Measurements from ENCODE around the gene RNF222.
"Not testable (repeated sequence)": the region's sequence is repeated elsewhere in the genome, so short reads cannot be mapped to it uniquely, and the experiment has no call there.

The RNF222 gene

DNA sequence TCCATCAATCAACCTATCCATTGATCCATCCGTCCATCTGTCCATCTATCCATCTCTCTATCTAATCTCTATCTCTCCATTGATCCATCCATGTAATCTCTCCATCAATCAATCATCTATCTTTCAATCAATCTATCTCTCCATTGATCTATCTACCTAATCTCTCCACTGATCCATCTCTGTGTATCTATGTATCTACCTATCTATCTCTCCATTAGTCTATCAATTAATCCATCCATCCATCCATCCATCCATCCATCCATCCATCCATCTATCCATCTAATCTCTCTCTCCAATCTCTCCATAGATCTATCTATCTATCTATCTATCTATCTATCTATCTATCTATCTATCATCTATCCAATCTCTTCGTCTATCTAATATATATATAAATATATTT, 3.5 kb upstream of the RNF222 start:
- no peak for DNase-seq (ENCODE audit: low spot score)
- H3K4me1 Mint-ChIP-seq (ENCODE audit: low read depth): no peaks in the 10 kb centered on the region
- H3K27ac Mint-ChIP-seq: no peak overlapping the region
- no peaks in the 10 kb centered on the region for H3K9me3 Mint-ChIP-seq
- no peaks in the 10 kb centered on the region for H3K36me3 Mint-ChIP-seq (ENCODE audit: low read depth)
- no peak overlapping the region for H3K4me3 Mint-ChIP-seq
- H3K27me3 Mint-ChIP-seq (ENCODE audit: low read depth): peaks cover 23% of the 10 kb centered on the region

DNA sequence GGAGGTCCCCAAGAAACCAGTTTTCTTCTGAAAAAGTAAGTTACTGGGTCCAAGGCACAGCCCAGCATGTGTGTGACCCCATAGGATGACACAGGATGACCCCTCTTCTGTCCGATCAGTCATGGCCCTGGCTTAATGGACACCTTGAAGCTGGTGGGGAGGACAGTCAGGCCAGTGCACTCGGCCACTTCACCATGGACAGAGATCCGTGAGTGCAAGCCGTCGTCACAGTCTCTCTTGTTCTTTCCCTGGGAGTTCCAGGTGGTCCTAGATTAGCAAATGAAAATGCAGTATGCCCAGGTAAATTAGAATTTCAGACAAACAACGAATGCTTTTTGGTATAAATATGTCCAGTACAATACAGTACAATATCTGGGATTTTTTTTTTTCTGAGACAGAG, 1.4 kb upstream of the RNF222 start:
- no peak overlapping the region for H3K27ac Mint-ChIP-seq
- H3K4me1 Mint-ChIP-seq (ENCODE audit: low read depth): peaks cover 4% of the 10 kb centered on the region
- H3K27me3 Mint-ChIP-seq (ENCODE audit: low read depth): peaks cover 39% of the 10 kb centered on the region
- no peak for DNase-seq (ENCODE audit: low spot score)
- no peak overlapping the region for H3K4me3 Mint-ChIP-seq
- H3K36me3 Mint-ChIP-seq (ENCODE audit: low read depth): no peaks in the 10 kb centered on the region
- H3K9me3 Mint-ChIP-seq: no peaks in the 10 kb centered on the region

DNA sequence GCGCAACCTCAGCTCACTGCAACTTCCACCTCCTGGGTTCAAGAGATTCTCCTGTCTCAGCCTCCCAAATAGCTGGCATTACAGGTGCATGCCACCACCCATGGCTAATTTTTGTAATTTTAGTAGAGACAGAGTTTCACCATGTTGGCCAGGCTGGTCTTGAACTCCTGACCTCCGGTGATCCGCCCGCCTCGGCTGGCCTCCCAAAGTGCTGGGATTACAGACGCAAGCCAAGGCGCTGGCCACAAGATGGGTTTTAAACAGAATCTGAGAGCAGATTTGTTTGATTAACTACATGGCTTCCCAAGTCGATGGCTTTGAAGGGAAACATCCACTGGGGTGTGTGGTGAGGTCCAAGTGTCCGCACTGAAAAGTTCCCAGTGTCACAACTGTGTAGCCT, 3.1 kb downstream of the RNF222 start:
- H3K27ac Mint-ChIP-seq; H3K36me3 Mint-ChIP-seq (ENCODE audit: low read depth): not testable (repeated sequence)

DNA sequence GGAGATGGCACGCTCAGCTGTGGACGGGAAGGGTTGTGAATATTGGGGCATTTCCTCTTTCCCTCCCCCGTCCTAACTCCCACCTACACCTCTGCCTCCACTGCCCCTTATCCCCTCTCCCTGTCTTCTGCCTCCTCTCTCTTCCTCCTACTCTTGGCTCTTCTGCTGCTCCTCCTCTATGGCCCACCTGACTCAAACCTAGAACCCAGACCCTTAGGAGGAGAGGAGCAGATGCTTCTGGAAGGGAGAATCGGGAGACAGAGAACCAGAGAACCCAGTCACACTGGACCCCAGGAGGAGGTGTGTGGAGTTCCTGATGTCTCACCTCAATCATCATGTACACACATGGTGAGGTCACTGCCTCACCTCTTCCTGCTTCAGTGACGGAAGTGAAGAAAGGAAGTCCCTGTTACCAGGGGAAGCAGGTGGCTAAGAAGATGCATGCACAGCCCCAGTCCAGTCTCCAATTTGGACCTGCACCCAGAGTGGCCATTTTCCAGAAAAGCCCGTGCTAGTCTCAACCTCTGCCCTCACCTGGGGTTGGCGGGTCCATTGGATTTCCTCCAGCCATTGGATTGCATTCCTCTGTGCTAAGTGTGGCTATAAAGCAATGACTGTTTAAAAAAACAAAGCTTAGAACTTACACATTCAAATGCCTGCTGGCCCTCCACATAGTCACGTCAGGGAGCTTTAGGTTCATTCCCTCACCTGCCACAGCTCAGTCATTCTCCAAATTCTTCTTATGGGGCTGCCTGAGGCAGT, 4.0 kb downstream of the RNF222 start:
- Mint-ChIP-seq H3K4me3 (no peak overlapping the region), H3K27me3 (ENCODE audit: low read depth) (peaks cover 34% of the 10 kb centered on the region), H3K4me1 (ENCODE audit: low read depth) (peaks cover 11% of the 10 kb centered on the region), H3K36me3 (ENCODE audit: low read depth) (peaks cover 3% of the 10 kb centered on the region), H3K27ac (peak overlapping the region; percentile 90), H3K9me3 (no peaks in the 10 kb centered on the region)
- no peak for DNase-seq (ENCODE audit: low spot score)

More for the DNA sequence above, 3.1 kb downstream of the RNF222 start:
- Mint-ChIP-seq H3K4me1 (ENCODE audit: low read depth) (peaks cover 11% of the 10 kb centered on the region), H3K27me3 (ENCODE audit: low read depth) (peaks cover 35% of the 10 kb centered on the region)
- not testable (repeated sequence) for DNase-seq (ENCODE audit: low spot score); H3K9me3 Mint-ChIP-seq; H3K4me3 Mint-ChIP-seq

DNA sequence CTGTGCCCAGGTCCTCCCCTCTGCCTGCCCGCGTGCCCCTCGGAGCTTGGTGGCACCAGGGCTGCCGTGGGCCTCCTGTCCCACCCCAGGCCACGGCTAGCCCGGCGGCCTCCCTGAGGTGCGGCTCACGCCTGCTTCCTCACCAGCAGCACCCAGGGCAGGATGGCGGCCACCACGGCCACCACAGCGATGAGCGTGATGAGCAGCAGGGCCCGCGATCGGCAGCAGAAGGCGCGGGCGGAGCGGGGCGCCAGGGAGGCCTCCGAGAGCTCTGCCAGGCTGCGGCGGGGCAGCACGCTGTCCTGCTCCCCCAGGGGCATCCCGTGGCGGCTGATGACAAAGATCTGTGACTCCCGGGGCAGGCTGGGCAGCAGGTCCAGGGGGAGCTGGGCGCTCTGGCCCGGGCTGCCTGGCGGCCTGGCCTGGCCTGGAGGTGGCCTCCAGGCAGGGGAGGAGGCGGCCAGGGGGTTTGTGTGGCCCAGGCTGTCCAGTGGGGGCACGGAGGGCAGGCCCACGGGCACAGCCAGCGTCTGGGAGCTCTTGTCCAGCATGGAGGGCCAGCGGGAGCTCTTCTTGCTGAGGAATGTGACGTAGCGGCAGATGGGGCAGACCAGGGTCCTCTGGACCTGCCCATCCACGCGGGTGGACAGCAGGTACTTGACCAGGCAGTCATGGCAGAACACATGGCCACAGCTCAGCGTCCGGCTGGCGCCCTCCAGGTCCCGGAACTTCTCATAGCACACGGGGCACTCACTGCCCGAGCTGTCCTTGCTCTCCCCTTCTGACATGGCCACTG, 4.8 kb downstream of the RNF222 start:
- peaks cover 3% of the 10 kb centered on the region for H3K36me3 Mint-ChIP-seq (ENCODE audit: low read depth)
- H3K4me1 Mint-ChIP-seq (ENCODE audit: low read depth): peaks cover 13% of the 10 kb centered on the region
- DNase-seq (ENCODE audit: low spot score): no peak
- H3K4me3 Mint-ChIP-seq: no peak overlapping the region
- H3K9me3 Mint-ChIP-seq: no peaks in the 10 kb centered on the region
- peaks cover 27% of the 10 kb centered on the region for H3K27me3 Mint-ChIP-seq (ENCODE audit: low read depth)
- H3K27ac Mint-ChIP-seq: no peak overlapping the region

DNA sequence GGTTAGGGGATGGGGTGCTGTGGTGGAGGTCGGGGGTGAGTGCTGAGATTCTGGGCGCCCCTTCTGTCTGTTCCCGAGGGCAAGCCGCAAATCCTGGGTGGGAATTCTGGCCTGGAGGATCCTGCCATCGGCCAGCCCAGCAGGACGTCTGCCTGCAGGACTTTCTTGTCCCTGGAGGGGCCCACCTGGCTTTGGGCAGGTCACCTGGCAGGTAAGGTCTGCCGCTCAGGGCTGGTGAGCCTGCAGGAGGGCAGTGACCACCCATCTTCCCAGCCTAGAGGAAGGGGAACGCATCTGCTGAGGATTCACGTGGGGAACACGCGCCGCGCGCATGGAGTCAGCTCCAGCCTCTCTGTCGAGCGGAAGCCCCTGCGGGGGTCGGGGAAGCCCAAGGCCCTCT, 5.4 kb downstream of the RNF222 start:
- DNase-seq (ENCODE audit: low spot score): no peak
- no peaks in the 10 kb centered on the region for H3K9me3 Mint-ChIP-seq

DNA sequence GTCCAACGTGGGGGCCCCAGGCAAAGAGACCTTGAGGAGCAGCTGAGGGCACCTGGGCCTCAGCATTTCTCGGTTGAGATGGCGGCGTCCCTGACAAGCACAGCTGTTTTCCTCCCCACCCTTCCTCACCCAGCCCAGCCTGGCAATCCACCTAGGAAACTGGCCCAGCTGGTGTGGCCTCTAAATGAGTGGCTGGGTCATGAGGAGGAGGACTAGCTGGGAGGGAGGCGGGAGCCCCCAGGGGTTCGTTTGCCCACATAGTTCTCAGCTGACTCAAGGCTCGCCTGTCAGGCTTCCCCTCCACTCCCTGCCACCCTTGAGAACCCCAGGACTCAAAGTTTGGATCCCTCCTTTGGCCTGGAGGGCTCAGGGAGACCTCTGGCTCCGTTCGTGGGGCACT, 5.9 kb downstream of the RNF222 start:
- H3K9me3 Mint-ChIP-seq: no peaks in the 10 kb centered on the region
- no peak overlapping the region for H3K27ac Mint-ChIP-seq
- H3K4me1 Mint-ChIP-seq (ENCODE audit: low read depth): peaks cover 16% of the 10 kb centered on the region
- H3K4me3 Mint-ChIP-seq: no peak overlapping the region
- peaks cover 3% of the 10 kb centered on the region for H3K36me3 Mint-ChIP-seq (ENCODE audit: low read depth)
- DNase-seq (ENCODE audit: low spot score): no peak
- peaks cover 20% of the 10 kb centered on the region for H3K27me3 Mint-ChIP-seq (ENCODE audit: low read depth)

More for the DNA sequence above, 5.4 kb downstream of the RNF222 start:
- no peak overlapping the region for H3K4me3 Mint-ChIP-seq
- peaks cover 3% of the 10 kb centered on the region for H3K36me3 Mint-ChIP-seq (ENCODE audit: low read depth)
- no peak overlapping the region for H3K27ac Mint-ChIP-seq
- H3K4me1 Mint-ChIP-seq (ENCODE audit: low read depth): peaks cover 16% of the 10 kb centered on the region
- peaks cover 23% of the 10 kb centered on the region for H3K27me3 Mint-ChIP-seq (ENCODE audit: low read depth)

DNA sequence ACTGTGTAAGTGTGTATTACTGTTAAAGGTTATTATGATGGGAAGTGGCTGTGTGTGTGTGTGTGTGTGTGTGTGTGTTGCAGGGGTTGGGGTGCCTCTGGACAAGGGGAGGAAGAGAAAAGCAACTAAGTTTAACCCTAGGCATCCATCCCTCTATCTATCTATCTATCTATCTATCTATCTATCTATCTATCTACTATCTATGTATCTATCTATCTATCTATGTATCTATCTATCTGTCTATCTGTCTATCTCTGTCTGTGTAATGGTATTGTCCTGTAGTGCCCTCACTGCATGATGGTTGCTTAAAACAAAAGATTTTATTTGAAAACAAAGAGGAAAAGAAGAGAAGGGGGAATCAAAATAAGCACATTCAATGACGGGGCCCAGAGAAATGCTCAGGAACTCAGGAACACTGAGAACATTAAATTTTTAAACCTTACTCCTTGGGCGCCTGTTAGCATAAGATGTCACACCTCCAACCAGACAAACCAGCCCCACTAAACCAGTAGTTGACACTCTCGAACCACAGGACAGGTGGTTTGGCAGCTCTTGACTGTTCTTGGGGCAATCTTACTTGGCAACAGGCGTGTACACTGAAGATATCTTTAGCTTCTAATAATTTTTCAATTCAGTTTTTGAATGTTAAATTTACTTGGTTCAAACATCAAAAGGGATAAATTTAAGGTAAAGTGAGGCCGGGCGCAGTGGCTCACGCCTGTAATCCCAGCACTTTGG, 9.5 kb downstream of the RNF222 start:
- no peak overlapping the region for H3K4me3 Mint-ChIP-seq

DNA sequence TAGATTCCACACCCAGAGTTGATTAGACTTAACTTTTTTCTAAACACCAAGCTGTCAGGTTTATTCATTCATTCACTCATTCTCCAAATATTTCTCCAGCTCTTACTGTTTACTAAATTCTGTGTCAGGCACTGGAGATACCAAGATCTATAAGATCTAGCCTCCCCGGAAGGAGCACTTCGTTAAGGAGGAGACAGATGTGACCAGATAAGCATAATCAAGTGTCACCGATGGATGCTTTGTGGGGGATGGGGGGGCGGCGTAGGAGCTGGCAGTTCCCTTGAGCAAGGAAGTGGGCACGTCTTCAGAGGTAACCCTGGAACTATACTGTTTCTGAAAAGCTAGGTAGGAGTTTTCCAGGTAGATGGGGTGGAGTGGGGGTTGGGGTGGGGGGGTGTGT, 10.8 kb downstream of the RNF222 start:
- Mint-ChIP-seq H3K4me1 (ENCODE audit: low read depth) (peaks cover 20% of the 10 kb centered on the region), H3K9me3 (no peaks in the 10 kb centered on the region), H3K27me3 (ENCODE audit: low read depth) (no peaks in the 10 kb centered on the region), H3K4me3 (peak overlapping the region; percentile 6), H3K27ac (peak overlapping the region; percentile 6), H3K36me3 (ENCODE audit: low read depth) (peaks cover 13% of the 10 kb centered on the region)
- no peak for DNase-seq (ENCODE audit: low spot score)

More for the DNA sequence above, 9.5 kb downstream of the RNF222 start:
- Mint-ChIP-seq H3K27ac (no peak overlapping the region), H3K9me3 (no peaks in the 10 kb centered on the region), H3K4me1 (ENCODE audit: low read depth) (peaks cover 16% of the 10 kb centered on the region), H3K27me3 (ENCODE audit: low read depth) (no peaks in the 10 kb centered on the region), H3K36me3 (ENCODE audit: low read depth) (peaks cover under 1% of the 10 kb centered on the region)
- DNase-seq (ENCODE audit: low spot score): no peak

DNA sequence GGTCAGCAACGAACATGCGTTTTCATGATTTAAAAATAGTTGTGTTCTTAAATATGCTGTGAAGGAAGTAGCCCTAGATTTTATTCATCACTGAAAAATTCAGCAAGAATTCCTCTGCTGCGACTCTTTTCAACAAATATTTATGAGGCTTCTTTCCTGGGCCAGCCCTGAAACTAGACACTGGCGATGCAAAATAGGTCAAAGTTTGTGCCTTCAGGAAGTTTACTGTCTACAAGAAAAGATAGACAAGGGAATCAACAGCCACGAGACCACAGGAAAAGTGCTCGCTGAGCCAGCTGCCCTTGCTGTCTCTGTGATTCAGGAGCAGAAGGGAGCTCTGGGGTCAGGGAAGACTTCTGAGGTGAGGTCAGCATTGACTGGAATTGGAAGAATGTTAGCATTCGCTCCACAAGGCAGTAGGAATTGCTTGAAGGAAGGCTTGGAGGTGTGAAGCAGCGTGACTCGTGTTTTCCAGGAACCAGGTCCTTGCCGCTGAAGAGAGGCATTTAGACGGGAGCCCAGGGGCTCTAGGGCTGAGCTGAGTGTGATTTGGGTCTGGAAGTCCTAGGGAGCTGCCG, 12.7 kb downstream of the RNF222 start:
- Mint-ChIP-seq H3K27ac (peak overlapping the region; percentile 70), H3K27me3 (ENCODE audit: low read depth) (no peaks in the 10 kb centered on the region), H3K4me1 (ENCODE audit: low read depth) (peaks cover 37% of the 10 kb centered on the region), H3K36me3 (ENCODE audit: low read depth) (peaks cover 31% of the 10 kb centered on the region), H3K4me3 (peak overlapping the region; percentile 89), H3K9me3 (no peaks in the 10 kb centered on the region)
- DNase-seq (ENCODE audit: low spot score): no peak

DNA sequence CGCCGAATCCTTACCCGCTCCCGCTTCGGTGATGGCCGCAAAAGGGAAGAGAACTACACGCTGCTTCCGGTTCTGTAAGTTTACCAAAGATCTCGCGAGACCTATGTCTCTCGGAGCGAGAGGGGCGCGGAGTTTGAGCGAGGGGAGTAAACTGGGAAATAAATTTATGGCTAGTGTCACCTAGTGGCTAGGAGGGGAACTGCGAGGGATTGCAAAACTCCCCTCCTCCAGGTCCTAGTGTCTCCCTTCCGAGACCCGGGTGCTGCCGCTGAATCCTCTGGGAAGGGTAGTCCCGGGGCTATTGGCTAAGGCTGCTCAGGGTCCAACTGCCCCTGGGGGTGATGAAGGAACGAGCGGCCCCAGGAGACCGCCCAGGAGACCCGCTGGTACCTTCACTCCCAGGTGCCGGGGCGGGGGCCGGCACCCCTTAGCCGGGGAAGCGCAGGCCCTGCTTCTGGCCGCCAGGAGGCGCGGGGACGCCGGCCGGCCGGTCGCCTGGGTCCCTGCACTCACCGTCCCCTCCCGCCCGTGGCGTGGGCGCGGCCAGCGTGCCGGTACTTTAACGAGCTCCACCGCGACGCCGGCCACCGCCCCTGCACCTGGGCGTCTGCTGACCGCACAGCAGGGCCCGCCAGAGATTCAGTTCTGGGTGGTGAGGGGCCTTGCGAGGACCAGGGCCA, 14.3 kb downstream of the RNF222 start, which contains the start of gene RPL26:
RPL26 (minus strand) TSS at position 51 of the 680 bp plus-strand sequence. CDS start 883 bp downstream, outside the sequence.
- Mint-ChIP-seq H3K4me1 (ENCODE audit: low read depth) (peaks cover 46% of the 10 kb centered on the region), H3K9me3 (no peaks in the 10 kb centered on the region)

DNA sequence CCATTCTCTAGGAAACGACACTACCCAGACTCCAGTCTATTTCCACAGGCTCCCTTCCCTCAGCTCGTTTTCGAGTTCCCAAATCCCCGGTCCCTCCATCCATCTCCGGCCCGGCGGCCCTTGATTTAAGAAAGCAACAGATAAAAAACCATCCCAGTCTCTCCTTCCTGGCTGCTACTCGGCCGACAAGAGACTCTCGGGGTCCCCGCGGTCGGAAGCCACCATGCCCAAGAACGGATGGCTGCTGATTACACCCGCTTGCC, 14.8 kb downstream of the RNF222 start:
- Mint-ChIP-seq H3K36me3 (ENCODE audit: low read depth) (peaks cover 48% of the 10 kb centered on the region), H3K9me3 (no peaks in the 10 kb centered on the region), H3K27ac (peak overlapping the region; percentile 89), H3K4me1 (ENCODE audit: low read depth) (peaks cover 46% of the 10 kb centered on the region), H3K27me3 (ENCODE audit: low read depth) (no peaks in the 10 kb centered on the region), H3K4me3 (peak overlapping the region; percentile 89)
- no peak for DNase-seq (ENCODE audit: low spot score)

More for the DNA sequence above, 14.3 kb downstream of the RNF222 start, which contains the start of gene RPL26:
- DNase-seq (ENCODE audit: low spot score): peak; percentile 93
- H3K27ac Mint-ChIP-seq: peak within 1 kb of the TSS; percentile 89
- H3K27me3 Mint-ChIP-seq (ENCODE audit: low read depth): no peaks in the 10 kb centered on the region
- peaks cover 44% of the 10 kb centered on the region for H3K36me3 Mint-ChIP-seq (ENCODE audit: low read depth)
- H3K4me3 Mint-ChIP-seq: peak within 1 kb of the TSS; percentile 89

Data from T-helper 2 cell treated with Interferon-gamma antibody and Interleukin-4, amounts not matched to agents 5 μg/mL and 100 μg/mL, for 36 hours (primary cell).